SKM-1 (cell line): ENCODE measurements around the gene RBM38.

Source experiments
- DNase-seq: peaks from one replicate; lab custom pipeline; 2025; ENCODE audit not compliant: unreplicated experiment; lab: John Stamatoyannopoulos, UW

The RBM38 gene

DNA sequence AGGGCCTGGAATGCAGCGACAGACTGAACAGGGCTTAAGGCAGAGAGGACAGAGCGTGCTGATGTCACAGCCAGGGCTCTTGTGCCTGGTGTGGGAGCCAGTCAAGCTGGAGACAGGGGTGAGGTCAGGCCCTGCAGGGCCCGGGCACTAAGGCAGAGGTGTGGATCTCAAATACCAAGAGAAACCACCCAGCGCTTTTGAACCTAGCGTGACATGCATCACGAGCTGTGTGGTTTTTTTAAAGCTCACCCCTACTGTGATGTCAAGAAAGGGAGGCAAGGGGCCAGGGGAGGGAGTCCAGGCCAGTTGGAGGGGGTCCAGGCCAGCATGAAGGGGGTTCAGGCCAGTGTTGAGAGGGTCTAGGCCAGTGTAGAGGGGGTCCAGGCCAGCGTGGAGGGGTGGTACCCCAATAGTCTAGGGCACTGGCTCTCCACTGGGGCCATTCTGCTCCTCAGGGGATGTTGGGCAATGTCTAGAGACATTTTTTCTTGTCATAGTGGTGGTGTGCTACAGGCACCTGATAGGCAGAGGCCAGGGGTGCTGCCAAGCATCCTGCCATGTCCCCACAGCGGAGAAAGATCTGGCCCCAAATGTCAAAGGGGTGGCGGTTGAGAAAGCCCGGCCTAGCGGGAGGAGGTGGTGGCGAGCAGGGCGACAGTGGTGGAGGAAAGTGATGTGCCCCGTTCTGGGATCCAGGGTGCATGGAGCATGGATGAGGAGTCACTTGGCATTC is 42.6 kb downstream of the RBM38 start:
- DNase-seq: no peak

- no peak for DNase-seq
Measured at GRCh38 chr20:57434390-57434700, 43.1 kb downstream of the RBM38 start.

GRCh38 chr20:57435105-57435497 is 43.9 kb downstream of the RBM38 start:
- no peak for DNase-seq

DNA sequence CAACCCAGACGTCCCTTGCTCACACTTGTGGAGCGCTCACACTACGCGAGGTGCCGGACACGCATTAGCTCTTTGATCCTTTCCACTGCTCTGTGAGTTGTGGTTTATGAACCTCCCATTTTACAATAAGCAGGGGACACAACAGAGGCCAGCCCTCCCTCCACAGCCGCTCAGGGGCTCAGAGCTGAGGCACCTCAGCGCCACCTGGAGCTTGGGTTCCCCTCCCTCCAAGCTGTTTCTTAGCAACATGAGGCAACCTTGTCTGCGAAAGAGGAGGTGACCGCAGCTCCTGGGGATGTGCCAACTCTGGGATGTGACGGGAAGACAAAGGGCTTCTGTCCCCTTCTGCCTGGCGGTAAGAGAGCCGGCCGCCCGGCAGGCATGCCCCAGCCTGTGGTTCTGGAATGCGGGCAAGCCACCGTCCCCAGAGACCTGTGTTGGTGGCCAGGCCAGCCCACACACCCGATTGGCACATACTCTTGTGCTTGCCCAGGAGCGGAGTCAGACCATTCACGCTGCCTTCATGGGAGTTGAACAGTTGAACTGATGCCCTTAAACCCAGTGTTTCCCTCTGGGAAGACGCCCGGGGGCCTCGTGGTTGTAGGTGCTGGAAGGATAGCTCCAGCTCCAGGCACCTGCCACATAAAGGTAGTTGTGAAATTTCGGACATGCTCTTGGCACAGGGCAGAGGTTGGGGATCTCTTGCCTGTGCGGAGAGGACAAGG is 44.5 kb downstream of the RBM38 start:
- DNase-seq: peak; percentile 80

DNA sequence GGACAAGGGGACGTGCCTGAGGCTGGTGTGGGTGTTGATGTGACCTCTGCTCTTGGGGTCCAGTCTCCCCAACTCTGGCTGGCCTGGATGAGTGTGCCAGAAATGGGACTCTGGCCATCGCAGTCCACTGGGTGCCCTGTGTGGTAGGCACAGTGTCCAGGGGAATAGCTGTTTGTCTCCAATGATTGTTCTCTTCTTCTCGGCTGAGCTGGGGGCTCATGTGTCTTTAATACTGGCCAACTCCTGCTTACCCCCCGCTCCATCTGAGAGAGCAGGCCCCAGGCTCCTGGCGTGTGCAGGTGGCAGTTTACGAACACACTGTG is 45.0 kb downstream of the RBM38 start:
- DNase-seq: no peak

- DNase-seq: no peak
Measured at GRCh38 chr20:57437267-57437666, 46.1 kb downstream of the RBM38 start.

GRCh38 chr20:57437672-57438330 is 46.6 kb downstream of the RBM38 start:
- no peak for DNase-seq

GRCh38 chr20:57438552-57438951 is 47.4 kb downstream of the RBM38 start:
- DNase-seq: no peak

DNA sequence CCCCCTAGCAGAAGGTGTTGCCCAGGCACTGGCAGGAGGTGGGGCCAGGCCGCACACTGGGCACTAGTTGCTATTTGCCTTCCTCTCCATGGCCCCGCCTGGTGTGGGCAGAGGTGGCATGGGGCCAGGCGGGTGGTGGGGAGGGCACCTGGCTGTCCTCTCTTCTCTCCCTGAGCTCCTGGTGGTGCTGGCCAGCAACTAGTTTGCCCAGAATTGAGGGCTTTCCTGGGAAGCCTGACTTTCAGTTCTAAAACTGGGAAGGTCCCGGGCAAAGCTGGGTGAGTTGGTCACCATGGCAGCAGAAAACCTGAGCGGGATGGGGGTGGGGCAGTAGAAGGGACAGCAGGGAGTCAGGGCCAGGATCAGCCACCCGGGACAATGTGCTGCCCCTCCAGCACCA is 48.2 kb downstream of the RBM38 start:
- no peak for DNase-seq

DNA sequence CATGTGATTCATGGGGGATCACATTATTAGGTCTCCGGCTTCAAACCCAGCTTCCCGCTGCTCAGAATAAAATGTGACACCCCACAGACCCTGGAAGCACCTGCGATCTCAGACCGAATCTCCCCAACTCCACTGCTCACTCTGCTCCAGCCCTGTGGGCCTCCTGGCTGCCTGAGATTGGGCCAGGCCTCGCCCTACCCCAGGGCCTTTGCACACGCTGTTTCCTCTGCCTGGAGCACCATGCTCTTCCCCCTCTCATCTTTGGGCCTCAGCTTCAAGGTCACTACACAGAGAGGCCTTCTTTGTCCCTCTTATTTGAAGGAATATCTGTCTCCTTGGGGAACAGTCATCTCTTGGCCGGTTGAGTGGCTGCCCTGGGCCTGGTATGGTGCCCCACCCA is 48.8 kb downstream of the RBM38 start:
- no peak for DNase-seq

GRCh38 chr20:57440678-57441509 is 49.7 kb downstream of the RBM38 start:
- DNase-seq: no peak

DNA sequence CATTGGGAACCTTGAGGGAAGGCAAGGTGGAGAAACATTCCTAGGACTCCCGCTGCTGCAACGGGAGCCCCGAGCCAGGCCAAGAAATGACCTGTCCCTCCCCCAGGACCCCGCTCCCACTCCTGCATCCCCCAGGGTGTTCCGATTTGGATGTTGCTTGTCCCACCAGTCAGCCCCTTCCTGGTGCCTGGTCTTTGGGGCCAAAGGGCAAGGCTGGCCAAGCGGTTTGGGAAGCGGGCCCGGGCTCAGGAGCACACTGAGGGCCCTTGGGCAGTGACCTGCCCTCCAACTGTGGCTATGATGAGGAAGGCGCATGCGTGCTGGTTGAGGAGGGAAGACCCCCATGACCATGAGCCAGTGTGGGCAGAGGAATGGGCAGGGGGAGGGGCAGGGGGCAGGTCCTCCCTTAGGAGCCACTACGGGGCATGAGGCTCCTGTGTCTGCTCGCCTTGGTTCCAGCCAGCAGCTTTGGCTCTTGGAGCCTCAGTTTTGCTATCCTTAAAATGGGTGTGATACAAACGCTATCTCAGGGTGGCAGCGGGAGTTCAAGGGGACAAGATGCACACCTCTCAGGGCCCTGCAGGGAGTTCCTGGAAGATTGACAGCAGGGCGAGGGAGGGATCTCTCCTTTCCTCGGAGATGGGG is 50.4 kb downstream of the RBM38 start:
- DNase-seq: no peak

- DNase-seq: no peak
Measured at GRCh38 chr20:57442158-57442887, 51.1 kb downstream of the RBM38 start.

DNA sequence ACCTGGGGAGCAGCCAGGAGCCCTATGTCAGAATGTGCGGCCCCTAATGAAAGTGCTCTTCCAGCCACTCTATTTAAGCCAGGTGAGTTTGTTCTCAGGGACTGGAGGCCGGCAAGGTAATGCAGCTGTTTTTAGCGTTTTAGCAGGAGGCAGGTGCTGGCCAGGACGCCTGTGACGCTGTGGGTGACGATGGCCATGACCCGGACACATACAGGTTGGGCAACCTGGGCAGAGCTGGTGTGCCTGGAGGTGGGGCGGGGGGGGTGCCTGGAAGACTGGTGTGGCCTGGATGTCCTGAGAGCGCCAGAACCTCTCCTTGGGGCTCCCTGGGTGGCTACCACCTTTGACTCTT is 51.7 kb downstream of the RBM38 start:
- no peak for DNase-seq

DNA sequence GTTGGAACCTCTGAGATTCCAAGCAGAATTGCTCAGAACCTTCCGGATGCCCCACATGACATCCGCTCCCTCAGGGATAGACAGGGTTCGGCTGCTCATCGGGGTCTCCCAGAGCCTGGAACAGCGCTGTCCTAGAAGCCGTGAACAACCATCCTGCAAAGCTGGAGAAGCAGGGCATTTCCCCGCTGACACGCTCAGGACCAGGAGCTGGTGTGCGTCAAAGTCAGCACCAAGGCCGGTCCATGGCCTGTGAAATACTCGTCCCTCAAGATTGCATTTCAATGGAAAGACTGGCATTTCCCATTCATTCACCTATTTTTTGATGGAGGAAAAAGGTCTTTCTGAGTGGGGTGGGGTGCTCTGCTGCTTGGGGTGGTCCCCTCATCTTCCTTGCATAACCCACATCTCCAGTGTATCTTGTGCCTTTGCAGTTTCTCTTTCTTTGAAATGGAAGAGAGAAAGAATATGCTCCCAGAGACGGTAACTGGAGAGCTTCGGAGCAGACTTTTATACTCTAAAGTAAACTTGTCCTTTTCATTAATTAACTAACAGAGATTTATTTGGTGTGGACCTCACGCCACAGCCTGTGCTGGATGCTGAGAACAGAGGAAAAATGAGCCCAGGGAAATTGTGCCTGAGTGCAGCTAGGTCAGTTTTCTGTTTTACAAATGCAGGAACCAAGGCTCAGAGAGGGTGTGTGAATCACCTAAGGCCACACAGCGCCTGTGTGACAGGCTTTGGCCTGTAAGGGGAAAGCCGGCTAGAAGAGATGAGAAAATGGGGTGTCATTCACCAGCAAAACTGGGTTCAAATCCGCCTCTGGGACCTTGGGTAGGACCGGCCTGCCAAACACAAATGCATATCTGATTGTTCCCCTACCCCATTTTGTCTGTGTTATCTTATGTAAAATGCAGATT is 52.4 kb downstream of the RBM38 start:
- DNase-seq: no peak

- no peak for DNase-seq
Measured at GRCh38 chr20:57444394-57445048, 53.3 kb downstream of the RBM38 start.

DNA sequence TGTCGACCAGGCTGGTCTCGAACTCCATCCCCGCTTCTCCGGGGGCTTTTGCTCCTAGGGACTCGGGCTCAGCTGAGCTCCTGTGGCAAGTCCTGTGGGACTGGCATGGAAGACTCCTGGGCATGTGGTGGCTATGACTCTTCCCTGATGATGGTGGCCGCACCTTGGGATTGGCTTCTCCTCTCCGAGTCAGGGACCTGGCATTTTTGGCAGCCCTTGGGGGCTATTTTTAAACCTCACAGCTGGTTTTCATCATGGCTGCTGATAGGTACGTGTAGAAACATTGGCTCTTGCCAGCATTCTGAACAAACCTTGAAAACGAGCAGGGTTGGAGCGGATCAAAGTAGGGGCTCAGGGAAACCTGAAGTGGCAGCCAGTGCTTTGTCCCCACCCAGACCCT is 54.1 kb downstream of the RBM38 start:
- no peak for DNase-seq

DNA sequence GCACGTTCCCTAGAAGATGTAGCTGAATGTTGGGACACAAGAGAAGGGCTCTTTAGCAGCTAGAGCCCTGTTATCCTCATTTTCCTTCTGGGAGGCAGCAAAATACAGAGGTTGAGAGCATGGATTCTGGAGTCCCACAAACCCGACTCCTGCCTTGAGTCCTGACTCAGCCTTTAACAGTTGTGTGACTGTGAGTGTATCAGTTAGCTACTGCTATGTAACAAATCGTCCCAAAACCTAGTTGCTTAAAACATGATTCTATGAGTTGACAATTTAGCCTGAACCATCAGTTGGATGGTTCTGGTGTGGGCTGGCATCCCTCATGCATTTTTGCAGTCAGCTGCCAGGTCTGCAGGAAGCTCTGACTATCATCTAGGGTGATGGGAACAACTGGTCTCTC is 54.6 kb downstream of the RBM38 start:
- no peak for DNase-seq

GRCh38 chr20:57448764-57449354 is 57.7 kb downstream of the RBM38 start:
- DNase-seq: no peak
